OCI-LY7 (cell line): ENCODE results near the gene OR13F1. TPM values are rescaled to one million over a fixed set of nuclear protein-coding genes. Genes with fewer than 3 reads are reported as not detected.

Experiments used
- BruUV-seq: library from RNA; stranded (reverse); fragments of 400-500 nt; replicated peaks from 2 replicates; lab custom pipeline; 2021; lab: Mats Ljungman, UMichigan
- CTCF ChIA-PET: fragments of 300-600 bp; sonication (Branson Sonifier 250); formaldehyde crosslinking; loops from one replicate; lab custom pipeline; 2022; ENCODE audit warnings: antibody characterized with exemption; ENCODE audit not compliant: unreplicated experiment; lab: Charles Lee
- POLR2A ChIA-PET: fragments of 300-600 bp; sonication (Branson Sonifier 250); formaldehyde crosslinking; loops from one replicate; lab custom pipeline; 2022; ENCODE audit warnings: antibody characterized with exemption; lab: Charles Lee
- DNase-seq: peaks from one replicate; pipeline ENCODE4 v3.0.0-alpha.2; 2015; ENCODE audit warnings: low spot score
- H2AFZ ChIP-seq: fragments of 200-600 bp; sonication (generic), shearing (Covaris generic); 2 replicates; pipeline ENCODE4 v1.6.1; 2014; ENCODE audit warnings: mild to moderate bottlenecking, antibody characterized with exemption, low read length, moderate library complexity
- H3K27ac ChIP-seq: fragments of 200-600 bp; sonication (generic); 2 replicates; pipeline ENCODE4 v1.5.1; 2014; ENCODE audit warnings: mixed run types, low read depth, mild to moderate bottlenecking, moderate library complexity, low read length, inconsistent platforms; ENCODE audit not compliant: poor library complexity, severe bottlenecking
- H3K36me3 ChIP-seq: fragments of 200-600 bp; sonication (generic); 2 replicates; pipeline ENCODE4 v1.6.1; 2014; ENCODE audit warnings: mild to moderate bottlenecking, antibody characterized with exemption, low read length, moderate library complexity, mixed read lengths; ENCODE audit not compliant: insufficient read depth
- H3K4me1 ChIP-seq: fragments of 200-600 bp; sonication (generic); 2 replicates; pipeline ENCODE4 v1.5.1; 2014; ENCODE audit warnings: mild to moderate bottlenecking, low read length; ENCODE audit not compliant: insufficient read depth, poor library complexity, severe bottlenecking
- H3K4me2 ChIP-seq: fragments of 200-600 bp; sonication (generic); 2 replicates; pipeline ENCODE4 v1.6.1; 2014; ENCODE audit warnings: mild to moderate bottlenecking, low read length
- H3K4me3 ChIP-seq: fragments of 200-600 bp; sonication (generic); 2 replicates; pipeline ENCODE4 v1.5.1; 2014; ENCODE audit warnings: mild to moderate bottlenecking, low read depth, low read length; ENCODE audit not compliant: poor library complexity, severe bottlenecking
- H3K79me2 ChIP-seq: fragments of 200-600 bp; sonication (generic); 2 replicates; pipeline ENCODE4 v1.6.1; 2016; ENCODE audit warnings: low read depth, mild to moderate bottlenecking, low read length, moderate library complexity, mixed read lengths; ENCODE audit not compliant: insufficient read depth
- H3K9me2 ChIP-seq: fragments of 200-600 bp; sonication (generic); 2 replicates; pipeline ENCODE4 v1.6.1; 2016; ENCODE audit warnings: mild to moderate bottlenecking, low read length, mixed read lengths; ENCODE audit not compliant: insufficient read depth
- H3K9me3 ChIP-seq: fragments of 200-600 bp; sonication (generic); 2 replicates; pipeline ENCODE4 v1.6.1; 2014; ENCODE audit warnings: mild to moderate bottlenecking, mixed run types, low read length, mixed read lengths
- H4K20me1 ChIP-seq: fragments of 200-600 bp; sonication (generic); 2 replicates; pipeline ENCODE4 v1.6.1; 2014; ENCODE audit warnings: mild to moderate bottlenecking, antibody characterized with exemption, low read length, moderate library complexity, mixed read lengths; ENCODE audit not compliant: insufficient read depth
- EZH2phosphoT487 ChIP-seq: fragments of 200-600 bp; sonication (generic); IDR thresholded peaks from 2 replicates; pipeline ENCODE4 v1.6.1; 2018; ENCODE audit warnings: low read depth, borderline replicate concordance, mild to moderate bottlenecking, mixed run types, antibody characterized with exemption, low read length, moderate library complexity, mixed read lengths
- intact Hi-C: fragments of 100-400 bp; cut with micrococcal nuclease; formaldehyde crosslinking; loops from one replicate; pipeline ENCODE4 v1.10.0; 2022; ENCODE audit not compliant: unreplicated experiment
- total RNA-seq, 2 experiments: library from RNA; depleted of rRNA in 1 of 2; stranded (reverse); fragments of >200 nt in 1 of 2; shearing (Covaris generic) in 1 of 2; gene quantifications; 2 replicates each; pipeline ENCODE4 v1.2.3, GENCODE V29; 2014 to 2022
- TF ChIP-seq, protein P1 (sequence below): fragments of 200-600 bp; sonication (generic); conservative IDR thresholded peaks from 2 replicates; pipeline ENCODE4 v1.5.1; 2014; ENCODE audit warnings: mild to moderate bottlenecking, antibody characterized with exemption, low read length, moderate library complexity, mixed read lengths

OR13F1 gene
- total RNA-seq, 2 experiments from 2014 or later = not detected

- Histone ChIP-seq H3K27ac (no peak within 1 kb of the TSS), H3K4me2 (no peak within 1 kb of the TSS), H3K4me1 (no peaks in the 10 kb centered on the region), H4K20me1 (no peaks in the 10 kb centered on the region), H3K79me2 (no peaks in the 10 kb centered on the region), H2AFZ (no peak within 1 kb of the TSS), H3K36me3 (no peaks in the 10 kb centered on the region), H3K9me3 (no peaks in the 10 kb centered on the region), H3K9me2 (no peaks in the 10 kb centered on the region), H3K4me3 (no peak within 1 kb of the TSS)
- no peak for DNase-seq
- intact Hi-C loops = no loop called here
- ChIA-PET POLR2A (interaction anchor here (0.7 kb wide), 1 partner anchor 43 kb away, joined by 3 read pairs; no protein-coding TSS in a partner anchor), CTCF (no interaction called here)
- TF ChIP-seq, protein P1, sequence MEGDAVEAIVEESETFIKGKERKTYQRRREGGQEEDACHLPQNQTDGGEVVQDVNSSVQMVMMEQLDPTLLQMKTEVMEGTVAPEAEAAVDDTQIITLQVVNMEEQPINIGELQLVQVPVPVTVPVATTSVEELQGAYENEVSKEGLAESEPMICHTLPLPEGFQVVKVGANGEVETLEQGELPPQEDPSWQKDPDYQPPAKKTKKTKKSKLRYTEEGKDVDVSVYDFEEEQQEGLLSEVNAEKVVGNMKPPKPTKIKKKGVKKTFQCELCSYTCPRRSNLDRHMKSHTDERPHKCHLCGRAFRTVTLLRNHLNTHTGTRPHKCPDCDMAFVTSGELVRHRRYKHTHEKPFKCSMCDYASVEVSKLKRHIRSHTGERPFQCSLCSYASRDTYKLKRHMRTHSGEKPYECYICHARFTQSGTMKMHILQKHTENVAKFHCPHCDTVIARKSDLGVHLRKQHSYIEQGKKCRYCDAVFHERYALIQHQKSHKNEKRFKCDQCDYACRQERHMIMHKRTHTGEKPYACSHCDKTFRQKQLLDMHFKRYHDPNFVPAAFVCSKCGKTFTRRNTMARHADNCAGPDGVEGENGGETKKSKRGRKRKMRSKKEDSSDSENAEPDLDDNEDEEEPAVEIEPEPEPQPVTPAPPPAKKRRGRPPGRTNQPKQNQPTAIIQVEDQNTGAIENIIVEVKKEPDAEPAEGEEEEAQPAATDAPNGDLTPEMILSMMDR = no peak
- no peak for TF ChIP-seq EZH2phosphoT487
- BruUV-seq = no TSS peak
Measured at GRCh38 chr9:104536756-104537155, 32.7 kb downstream of the OR13F1 start, which contains the start of gene OR13C3. Gene OR13C3, minus strand, starts transcription at chr9:104536856. Its CDS starts 133 bp downstream, at chr9:104536723.

DNA sequence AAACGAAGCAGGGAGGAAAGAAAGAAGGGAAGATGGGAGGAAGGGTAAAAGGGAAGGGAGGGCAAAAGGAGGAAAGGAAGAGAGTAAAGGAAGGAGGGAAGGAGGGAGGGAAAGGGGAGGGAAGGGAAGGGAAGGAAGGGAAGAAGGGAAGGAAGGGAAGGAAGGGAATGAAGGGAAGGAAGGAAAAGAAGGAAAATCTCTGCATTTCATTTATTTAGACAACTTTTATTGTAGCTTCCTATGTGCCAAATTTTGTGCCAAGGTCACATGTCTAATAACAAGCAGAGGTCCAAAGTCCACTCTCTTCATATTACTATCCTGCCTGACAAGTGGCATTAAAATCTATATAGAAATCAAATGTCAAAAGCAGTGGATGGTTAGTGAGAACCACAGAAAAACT is 35.2 kb downstream of the OR13F1 start:
- Histone ChIP-seq H2AFZ (no peak overlapping the region), H3K36me3 (no peaks in the 10 kb centered on the region), H3K27ac (no peak overlapping the region), H4K20me1 (no peaks in the 10 kb centered on the region), H3K9me3 (no peaks in the 10 kb centered on the region), H3K79me2 (no peaks in the 10 kb centered on the region), H3K4me2 (no peak overlapping the region), H3K4me1 (no peaks in the 10 kb centered on the region), H3K9me2 (no peaks in the 10 kb centered on the region), H3K4me3 (no peak overlapping the region)
- POLR2A ChIA-PET = interaction anchor here (0.6 to 0.7 kb wide), 2 partner anchors 755 to 802 kb away, joined by 4 to 12 read pairs; no protein-coding TSS in a partner anchor
- TF ChIP-seq, protein P1 = no peak
- TF ChIP-seq EZH2phosphoT487 = no peak
- DNase-seq = no peak
- CTCF ChIA-PET = no interaction called here
- intact Hi-C loops = no loop called here
- BruUV-seq = no TSS peak

- H4K20me1 ChIP-seq = no peaks in the 10 kb centered on the region
- no peaks in the 10 kb centered on the region for H3K79me2 ChIP-seq
- H3K9me2 ChIP-seq = no peaks in the 10 kb centered on the region
- DNase-seq = no peak
- H3K36me3 ChIP-seq = no peaks in the 10 kb centered on the region
- H3K27ac ChIP-seq = no peak overlapping the region
- ChIA-PET POLR2A (interaction anchor here (0.9 kb wide), 1 partner anchor 19 kb away, joined by 3 read pairs; no protein-coding TSS in a partner anchor), CTCF (no interaction called here)
- intact Hi-C loops = no loop called here
- H3K4me1 ChIP-seq = no peaks in the 10 kb centered on the region
- no peak overlapping the region for H3K4me2 ChIP-seq
- no peaks in the 10 kb centered on the region for H3K9me3 ChIP-seq
- BruUV-seq = no TSS peak
- H2AFZ ChIP-seq = no peak overlapping the region
- H3K4me3 ChIP-seq = no peak overlapping the region
- no peak for TF ChIP-seq EZH2phosphoT487
- TF ChIP-seq, protein P1 = no peak
Measured at GRCh38 chr9:104544644-104545043, 40.6 kb downstream of the OR13F1 start.
